K562 (cell line): ENCODE results near the gene TRANK1. TPM values are rescaled to one million over a fixed set of nuclear protein-coding genes. Genes with fewer than 3 reads are reported as not detected.

Source experiments
- ATAC-seq: fragments of 200-7000 bp; cut with Tn5 transposase; 3 replicates; pipeline ENCODE4 v1.9.1; 2020; ENCODE audit warnings: moderate library complexity
- BruUV-seq: library from RNA; stranded (reverse); fragments of 400-500 nt; replicated peaks from 2 replicates; lab custom pipeline; 2021; lab: Mats Ljungman, UMichigan
- CTCF ChIA-PET: fragments of 300-600 bp; formaldehyde crosslinking; extraction: SDS; loops from one replicate; lab custom pipeline; 2021; ENCODE audit warnings: low intra/inter-chr PET ratio; lab: Yijun Ruan, JAX
- POLR2A ChIA-PET: fragments of 300-600, 350-650 bp; sonication (Branson Sonifier 250); formaldehyde crosslinking; extraction: SDS; loops from one replicate; lab custom pipeline; 2021; ENCODE audit warnings: antibody characterized with exemption, inconsistent platforms; lab: Yijun Ruan, JAX
- DNase-seq, 4 experiments: peaks; one replicate each; pipeline versions ENCODE4 v3.0.0 to v3.0.0-alpha.2; 2011 to 2018; ENCODE audit warnings: low spot score in 3 of 4, mixed read lengths in 3 of 4; ENCODE audit errors: extremely low read depth in 1 of 4
- FAIRE-seq: peaks from 2 replicates; lab custom pipeline; 2011; peaks lifted over from hg19 to GRCh38; lab: Jason Lieb, UNC
- H2AFZ ChIP-seq: 2 replicates; pipeline ENCODE4 v1.6.0; 2011; ENCODE audit warnings: low read depth, low read length, control low read depth, inconsistent platforms
- H3K27ac ChIP-seq: fragments of 200-600 bp; 3 replicates; pipeline ENCODE4 v1.8.0; 2011; ENCODE audit warnings: low read depth, mild to moderate bottlenecking, control low read depth, inconsistent platforms, low read length, moderate library complexity, mixed read lengths; ENCODE audit errors: extremely low read depth
- H3K27me3 ChIP-seq, 2 experiments: fragments of 300-600 bp in 1 of 2; 2 replicates in 1 of 2; 3 replicates in 1 of 2; pipeline versions ENCODE4 v1.6.0 to v1.8.0; 2011; ENCODE audit warnings: inconsistent platforms in 2 of 2, low read length in 2 of 2, mild to moderate bottlenecking in 1 of 2, mixed read lengths in 1 of 2, moderate library complexity in 1 of 2; ENCODE audit not compliant: control insufficient read depth in 2 of 2, insufficient read depth in 2 of 2
- H3K36me3 ChIP-seq: fragments of 300-600 bp; 3 replicates; pipeline ENCODE4 v1.8.0; 2011; ENCODE audit warnings: mild to moderate bottlenecking, low read length, inconsistent platforms; ENCODE audit not compliant: control insufficient read depth, insufficient read depth
- H3K4me1 ChIP-seq, 2 experiments: fragments of 200-600 bp in 1 of 2; replicated peaks in 1 of 2; 2 replicates in 1 of 2; 3 replicates in 1 of 2; pipeline versions ENCODE4 v1.5.1 to v1.8.0; 2011; ENCODE audit warnings: inconsistent platforms in 2 of 2, low read length in 2 of 2, mild to moderate bottlenecking in 1 of 2, mixed read lengths in 1 of 2, moderate library complexity in 1 of 2; ENCODE audit not compliant: control insufficient read depth in 2 of 2, insufficient read depth in 2 of 2
- H3K4me2 ChIP-seq: 2 replicates; pipeline ENCODE4 v1.6.1; 2011; ENCODE audit warnings: low read length, control low read depth, inconsistent platforms, mixed read lengths; ENCODE audit not compliant: insufficient read depth
- H3K4me3 ChIP-seq: fragments of 200-600 bp; sonication (generic), shearing (Covaris generic); 2 replicates; pipeline ENCODE4 v1.5.1; 2016; ENCODE audit warnings: control low read depth, inconsistent platforms
- H3K79me2 ChIP-seq: fragments of 200-600 bp; 3 replicates; pipeline ENCODE4 v1.8.0; 2011; ENCODE audit warnings: low read length, inconsistent platforms; ENCODE audit not compliant: control insufficient read depth, insufficient read depth
- H3K9ac ChIP-seq, 2 experiments: 2 replicates each; pipeline versions ENCODE4 v1.6.0 to v1.6.1; 2011; ENCODE audit warnings: low read depth in 2 of 2, low read length in 2 of 2, control low read depth in 1 of 2, inconsistent platforms in 1 of 2, mild to moderate bottlenecking in 1 of 2, mixed read lengths in 1 of 2; ENCODE audit not compliant: insufficient read depth in 1 of 2
- H3K9me1 ChIP-seq: one replicate; pipeline ENCODE4 v1.6.0; 2011; ENCODE audit warnings: inconsistent platforms, mild to moderate bottlenecking, low read length, moderate library complexity; ENCODE audit not compliant: control insufficient read depth, insufficient read depth
- H3K9me3 ChIP-seq: replicated peaks from 2 replicates; pipeline ENCODE4 v1.5.1; 2011; ENCODE audit warnings: low read depth, low read length, inconsistent platforms; ENCODE audit not compliant: control insufficient read depth, insufficient read depth
- H4K20me1 ChIP-seq: replicated peaks from 2 replicates; pipeline ENCODE4 v1.6.1; 2011; ENCODE audit warnings: low read length, inconsistent platforms, mixed read lengths; ENCODE audit not compliant: control insufficient read depth, insufficient read depth
- MTA3 ChIP-seq: fragments of 450-650 bp; formaldehyde crosslinking; IDR thresholded peaks from 2 replicates; pipeline ENCODE4 v1.6.1; 2017; ENCODE audit warnings: mild to moderate bottlenecking, borderline replicate concordance
- RBFOX2 ChIP-seq: fragments of 200-400 bp; formaldehyde crosslinking; IDR thresholded peaks from 2 replicates; pipeline ENCODE4 v1.6.1; 2017; ENCODE audit warnings: low read depth, mild to moderate bottlenecking, low read length, moderate library complexity
- SIN3A ChIP-seq, 2 experiments: fragments of 150-350 bp in 1 of 2; IDR thresholded peaks; 2 replicates each; pipeline ENCODE4 v1.6.1; 2011 to 2016; ENCODE audit warnings: borderline replicate concordance in 2 of 2, low read depth in 2 of 2, low read length in 2 of 2, mild to moderate bottlenecking in 2 of 2, moderate library complexity in 2 of 2; ENCODE audit not compliant: control insufficient read depth in 1 of 2
- TEAD4 ChIP-seq, 2 experiments: sonication (generic) in 1 of 2; formaldehyde crosslinking in 1 of 2; IDR thresholded peaks; 2 replicates each; pipeline versions ENCODE4 v1.6.1 to v1.8.0; 2012 to 2022; ENCODE audit warnings: borderline replicate concordance in 1 of 2, inconsistent platforms in 1 of 2, low read length in 1 of 2, mild to moderate bottlenecking in 1 of 2, missing genetic modification reagents in 1 of 2
- YY1 ChIP-seq, 3 experiments: IDR thresholded peaks; 2 replicates each; pipeline ENCODE4 v1.6.1; 2011; ENCODE audit warnings: low read length in 2 of 3, mild to moderate bottlenecking in 2 of 3, moderate library complexity in 2 of 3, borderline replicate concordance in 1 of 3, control low read depth in 1 of 3, low read depth in 1 of 3; ENCODE audit not compliant: insufficient read depth in 3 of 3, insufficient replicate concordance in 2 of 3, control insufficient read depth in 1 of 3, insufficient read length in 1 of 3; ENCODE audit errors: extremely low read depth in 1 of 3
- WGBS: fragments of 100-300 bp; shearing (Covaris generic); methylation state at CpG from one replicate; pipeline ENCODE4 v1.1.6; 2016; ENCODE audit warnings: low coverage, mixed read lengths; ENCODE audit not compliant: insufficient coverage; ENCODE audit errors: missing lambda C conversion rate; 5-methylcytosine and 5-hydroxymethylcytosine counted together
- in situ Hi-C: fragments of 300-500 bp; cut with MboI; formaldehyde crosslinking; loops from 4 replicates; pipeline ENCODE4 v1.15.0; 2018; ENCODE audit warnings: inconsistent platforms, mixed read lengths
- intact Hi-C: fragments of 100-400 bp; cut with micrococcal nuclease; formaldehyde crosslinking; loops from 2 replicates; pipeline ENCODE4 v1.14.2; 2022
- polyA plus RNA-seq, 8 experiments: library from polyadenylated mRNA; depleted of rRNA in 4 of 8; stranded (reverse) in 5 of 8; unstranded in 3 of 8; fragments of >200 nt; fragmentation: Nextera tagmentation in 2 of 8; fragmentation: Illumina TruSeq in 1 of 8; extraction: Ambion mirVana in 2 of 8; extraction: Trizol in 1 of 8; gene quantifications; 2 replicates each; pipeline versions ENCODE4 v1.2.1 to v1.2.3, GENCODE V29; 2011 to 2014; ENCODE audit warnings: inconsistent platforms in 1 of 8, missing spikeins in 1 of 8
- total RNA-seq, 7 experiments: library from RNA; depleted of rRNA in 6 of 7; stranded (reverse); fragments of >200 nt in 6 of 7; fragmentation: Illumina TruSeq in 2 of 7; extraction: Trizol in 2 of 7; gene quantifications; 2 replicates each; pipeline versions ENCODE4 v1.2.1 to v1.2.3, GENCODE V29; 2011 to 2021; ENCODE audit warnings: low replicate concordance in 1 of 7
- TF ChIP-seq, protein P1 (sequence below): fragments of 450-650 bp; IDR thresholded peaks from 2 replicates; pipeline ENCODE4 v1.6.1; 2017; ENCODE audit warnings: antibody characterized with exemption, mild to moderate bottlenecking
- TF ChIP-seq, protein P2 (sequence below): sonication (generic); formaldehyde crosslinking; IDR thresholded peaks from 2 replicates; pipeline ENCODE4 v1.8.0; 2023; ENCODE audit warnings: mild to moderate bottlenecking, missing genetic modification reagents
- TF ChIP-seq, protein P3 (sequence below): fragments of 450-650 bp; IDR thresholded peaks from 2 replicates; pipeline ENCODE4 v1.6.1; 2016; ENCODE audit warnings: low read depth, mild to moderate bottlenecking, moderate library complexity

Gene TRANK1
- total and polyA plus RNA-seq, 9 of the 15 experiments (the other 6 are each of a cell fraction or from before 2014, with no cell fraction given) = 0.41 to 5.3 (median 2.1) TPM

DNA sequence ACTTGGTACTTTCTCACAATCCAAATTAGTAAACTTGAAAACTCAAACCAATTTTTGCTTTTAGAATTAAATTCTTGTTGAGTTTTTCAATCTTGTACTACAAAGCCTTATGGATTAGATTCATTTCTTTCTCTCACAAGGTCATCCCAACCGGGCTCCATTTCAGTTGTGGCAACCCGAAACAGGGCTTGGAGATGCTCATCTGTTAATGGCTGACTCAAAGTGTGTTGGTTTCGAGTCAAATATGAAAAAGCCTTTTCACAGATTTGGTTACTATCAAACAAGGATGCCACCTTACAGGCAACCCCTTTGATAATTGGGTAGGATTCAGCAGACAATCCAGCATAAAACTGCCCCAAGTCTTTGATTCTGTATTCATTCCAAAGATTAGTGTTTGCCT is 46.3 kb upstream of the TRANK1 start:
- Histone ChIP-seq H3K9me1 (no peaks in the 10 kb centered on the region), H4K20me1 (peaks cover 18% of the 10 kb centered on the region; the same call in 1 of the 2 replicates), H2AFZ (no peak overlapping the region), H3K27me3 (no peaks in the 10 kb centered on the region), H3K27ac (peak overlapping the region; percentile 94), H3K9ac (peak overlapping the region; percentile 65 to 91), H3K9me3 (no peaks in the 10 kb centered on the region), H3K36me3 (peaks cover 71% of the 10 kb centered on the region), H3K4me2 (peak overlapping the region; percentile 96), H3K4me1 (peaks cover 21 to 25% of the 10 kb centered on the region in 2 experiments), H3K79me2 (peaks cover 73% of the 10 kb centered on the region), H3K4me3 (peak overlapping the region; percentile 60)
- no TSS peak for BruUV-seq
- WGBS = 3% methylated on average over 3 of the region's 3 CpGs
- in situ Hi-C loops (no loop called here), intact Hi-C loops (no loop called here)
- ChIA-PET POLR2A (interaction anchor here (0.7 to 2.9 kb wide), 9 partner anchors 10 to 257 kb away, joined by 3 to 29 read pairs (median 10); no protein-coding TSS in a partner anchor), CTCF (no interaction called here)
- ATAC-seq (no peak), DNase-seq (no peak), FAIRE-seq (peak; percentile 51)
- TF ChIP-seq, protein P1, sequence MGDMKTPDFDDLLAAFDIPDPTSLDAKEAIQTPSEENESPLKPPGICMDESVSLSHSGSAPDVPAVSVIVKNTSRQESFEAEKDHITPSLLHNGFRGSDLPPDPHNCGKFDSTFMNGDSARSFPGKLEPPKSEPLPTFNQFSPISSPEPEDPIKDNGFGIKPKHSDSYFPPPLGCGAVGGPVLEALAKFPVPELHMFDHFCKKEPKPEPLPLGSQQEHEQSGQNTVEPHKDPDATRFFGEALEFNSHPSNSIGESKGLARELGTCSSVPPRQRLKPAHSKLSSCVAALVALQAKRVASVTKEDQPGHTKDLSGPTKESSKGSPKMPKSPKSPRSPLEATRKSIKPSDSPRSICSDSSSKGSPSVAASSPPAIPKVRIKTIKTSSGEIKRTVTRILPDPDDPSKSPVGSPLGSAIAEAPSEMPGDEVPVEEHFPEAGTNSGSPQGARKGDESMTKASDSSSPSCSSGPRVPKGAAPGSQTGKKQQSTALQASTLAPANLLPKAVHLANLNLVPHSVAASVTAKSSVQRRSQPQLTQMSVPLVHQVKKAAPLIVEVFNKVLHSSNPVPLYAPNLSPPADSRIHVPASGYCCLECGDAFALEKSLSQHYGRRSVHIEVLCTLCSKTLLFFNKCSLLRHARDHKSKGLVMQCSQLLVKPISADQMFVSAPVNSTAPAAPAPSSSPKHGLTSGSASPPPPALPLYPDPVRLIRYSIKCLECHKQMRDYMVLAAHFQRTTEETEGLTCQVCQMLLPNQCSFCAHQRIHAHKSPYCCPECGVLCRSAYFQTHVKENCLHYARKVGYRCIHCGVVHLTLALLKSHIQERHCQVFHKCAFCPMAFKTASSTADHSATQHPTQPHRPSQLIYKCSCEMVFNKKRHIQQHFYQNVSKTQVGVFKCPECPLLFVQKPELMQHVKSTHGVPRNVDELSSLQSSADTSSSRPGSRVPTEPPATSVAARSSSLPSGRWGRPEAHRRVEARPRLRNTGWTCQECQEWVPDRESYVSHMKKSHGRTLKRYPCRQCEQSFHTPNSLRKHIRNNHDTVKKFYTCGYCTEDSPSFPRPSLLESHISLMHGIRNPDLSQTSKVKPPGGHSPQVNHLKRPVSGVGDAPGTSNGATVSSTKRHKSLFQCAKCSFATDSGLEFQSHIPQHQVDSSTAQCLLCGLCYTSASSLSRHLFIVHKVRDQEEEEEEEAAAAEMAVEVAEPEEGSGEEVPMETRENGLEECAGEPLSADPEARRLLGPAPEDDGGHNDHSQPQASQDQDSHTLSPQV = no peak
- TF ChIP-seq TEAD4 (IDR thresholded peaks at IDR 0.05; ENCODE audit: low read length) = peak; percentile 39; the same call in 1 of the 2 replicates
- TF ChIP-seq TEAD4 (CRISPR knock-in tag; IDR thresholded peaks at IDR 0.05; ENCODE audit: borderline replicate concordance) = no peak
- TF ChIP-seq, protein P2, sequence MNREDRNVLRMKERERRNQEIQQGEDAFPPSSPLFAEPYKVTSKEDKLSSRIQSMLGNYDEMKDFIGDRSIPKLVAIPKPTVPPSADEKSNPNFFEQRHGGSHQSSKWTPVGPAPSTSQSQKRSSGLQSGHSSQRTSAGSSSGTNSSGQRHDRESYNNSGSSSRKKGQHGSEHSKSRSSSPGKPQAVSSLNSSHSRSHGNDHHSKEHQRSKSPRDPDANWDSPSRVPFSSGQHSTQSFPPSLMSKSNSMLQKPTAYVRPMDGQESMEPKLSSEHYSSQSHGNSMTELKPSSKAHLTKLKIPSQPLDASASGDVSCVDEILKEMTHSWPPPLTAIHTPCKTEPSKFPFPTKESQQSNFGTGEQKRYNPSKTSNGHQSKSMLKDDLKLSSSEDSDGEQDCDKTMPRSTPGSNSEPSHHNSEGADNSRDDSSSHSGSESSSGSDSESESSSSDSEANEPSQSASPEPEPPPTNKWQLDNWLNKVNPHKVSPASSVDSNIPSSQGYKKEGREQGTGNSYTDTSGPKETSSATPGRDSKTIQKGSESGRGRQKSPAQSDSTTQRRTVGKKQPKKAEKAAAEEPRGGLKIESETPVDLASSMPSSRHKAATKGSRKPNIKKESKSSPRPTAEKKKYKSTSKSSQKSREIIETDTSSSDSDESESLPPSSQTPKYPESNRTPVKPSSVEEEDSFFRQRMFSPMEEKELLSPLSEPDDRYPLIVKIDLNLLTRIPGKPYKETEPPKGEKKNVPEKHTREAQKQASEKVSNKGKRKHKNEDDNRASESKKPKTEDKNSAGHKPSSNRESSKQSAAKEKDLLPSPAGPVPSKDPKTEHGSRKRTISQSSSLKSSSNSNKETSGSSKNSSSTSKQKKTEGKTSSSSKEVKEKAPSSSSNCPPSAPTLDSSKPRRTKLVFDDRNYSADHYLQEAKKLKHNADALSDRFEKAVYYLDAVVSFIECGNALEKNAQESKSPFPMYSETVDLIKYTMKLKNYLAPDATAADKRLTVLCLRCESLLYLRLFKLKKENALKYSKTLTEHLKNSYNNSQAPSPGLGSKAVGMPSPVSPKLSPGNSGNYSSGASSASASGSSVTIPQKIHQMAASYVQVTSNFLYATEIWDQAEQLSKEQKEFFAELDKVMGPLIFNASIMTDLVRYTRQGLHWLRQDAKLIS (CRISPR knock-in tag) = peak; percentile 48; the same call in 1 of the 2 replicates
- 0 out of 4 replicates have a peak, but pooled peaks of 1 of the 2 experiments have one; percentile 29 for TF ChIP-seq SIN3A (IDR thresholded peaks at IDR 0.05; ENCODE audit: borderline replicate concordance in 2 of 2, control insufficient read depth in 1 of 2, low read depth in 2 of 2, low read length in 2 of 2)
- TF ChIP-seq MTA3 = 0 out of 2 replicates have a peak, but pooled peaks have one; percentile 16
- TF ChIP-seq, protein P3, sequence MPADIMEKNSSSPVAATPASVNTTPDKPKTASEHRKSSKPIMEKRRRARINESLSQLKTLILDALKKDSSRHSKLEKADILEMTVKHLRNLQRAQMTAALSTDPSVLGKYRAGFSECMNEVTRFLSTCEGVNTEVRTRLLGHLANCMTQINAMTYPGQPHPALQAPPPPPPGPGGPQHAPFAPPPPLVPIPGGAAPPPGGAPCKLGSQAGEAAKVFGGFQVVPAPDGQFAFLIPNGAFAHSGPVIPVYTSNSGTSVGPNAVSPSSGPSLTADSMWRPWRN = no peak
- TF ChIP-seq YY1 (IDR thresholded peaks at IDR 0.05; ENCODE audit: borderline replicate concordance in 1 of 3, control insufficient read depth in 1 of 3, extremely low read depth in 1 of 3, insufficient read depth in 3 of 3, insufficient read length in 1 of 3, insufficient replicate concordance in 2 of 3, low read depth in 1 of 3, low read length in 2 of 3) = peak in 2 of 3 experiments; percentile 60 to 85
- TF ChIP-seq RBFOX2 = peak; percentile 18
